ENCODE results near the gene ETS2.

DNA sequence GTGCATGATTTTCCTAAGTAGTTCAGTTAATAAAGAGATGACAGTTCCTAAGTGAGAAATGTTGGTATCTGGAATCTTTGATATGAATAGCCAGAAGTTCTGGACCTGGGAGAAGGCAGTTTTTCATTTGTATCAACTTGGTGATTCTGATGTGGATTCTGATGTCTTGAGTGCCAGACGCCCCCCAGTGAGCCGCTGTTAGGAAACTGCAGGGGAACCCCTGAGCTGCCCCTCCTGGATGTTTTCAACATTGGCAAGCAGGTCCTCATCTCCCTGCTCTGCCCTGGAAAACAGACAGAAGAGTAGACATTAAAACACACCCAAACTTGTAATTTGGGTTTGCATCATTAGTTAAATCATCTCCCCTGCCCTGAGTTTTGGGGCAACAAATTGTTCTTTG is 7.4 kb downstream of the ETS2 start:
- TF ChIP-seq, protein P1, sequence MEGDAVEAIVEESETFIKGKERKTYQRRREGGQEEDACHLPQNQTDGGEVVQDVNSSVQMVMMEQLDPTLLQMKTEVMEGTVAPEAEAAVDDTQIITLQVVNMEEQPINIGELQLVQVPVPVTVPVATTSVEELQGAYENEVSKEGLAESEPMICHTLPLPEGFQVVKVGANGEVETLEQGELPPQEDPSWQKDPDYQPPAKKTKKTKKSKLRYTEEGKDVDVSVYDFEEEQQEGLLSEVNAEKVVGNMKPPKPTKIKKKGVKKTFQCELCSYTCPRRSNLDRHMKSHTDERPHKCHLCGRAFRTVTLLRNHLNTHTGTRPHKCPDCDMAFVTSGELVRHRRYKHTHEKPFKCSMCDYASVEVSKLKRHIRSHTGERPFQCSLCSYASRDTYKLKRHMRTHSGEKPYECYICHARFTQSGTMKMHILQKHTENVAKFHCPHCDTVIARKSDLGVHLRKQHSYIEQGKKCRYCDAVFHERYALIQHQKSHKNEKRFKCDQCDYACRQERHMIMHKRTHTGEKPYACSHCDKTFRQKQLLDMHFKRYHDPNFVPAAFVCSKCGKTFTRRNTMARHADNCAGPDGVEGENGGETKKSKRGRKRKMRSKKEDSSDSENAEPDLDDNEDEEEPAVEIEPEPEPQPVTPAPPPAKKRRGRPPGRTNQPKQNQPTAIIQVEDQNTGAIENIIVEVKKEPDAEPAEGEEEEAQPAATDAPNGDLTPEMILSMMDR (IDR thresholded peaks at IDR 0.05; ENCODE audit: insufficient read depth, low read length, poor library complexity, severe bottlenecking), result no peak
- TF ChIP-seq EZH2phosphoT487 (conservative IDR thresholded peaks at IDR 0.05; ENCODE audit: low read length), result no peak
